HK-2 (cell line): ENCODE results near the gene ITPR1.
"Not testable (repeated sequence)": the region's sequence is repeated elsewhere in the genome, so short reads cannot be mapped to it uniquely, and the experiment has no call there.

Source experiments
- DNase-seq: peaks from one replicate; pipeline ENCODE4 v3.0.0-alpha.2; 2018; ENCODE audit not compliant: unreplicated experiment

Gene ITPR1

DNA sequence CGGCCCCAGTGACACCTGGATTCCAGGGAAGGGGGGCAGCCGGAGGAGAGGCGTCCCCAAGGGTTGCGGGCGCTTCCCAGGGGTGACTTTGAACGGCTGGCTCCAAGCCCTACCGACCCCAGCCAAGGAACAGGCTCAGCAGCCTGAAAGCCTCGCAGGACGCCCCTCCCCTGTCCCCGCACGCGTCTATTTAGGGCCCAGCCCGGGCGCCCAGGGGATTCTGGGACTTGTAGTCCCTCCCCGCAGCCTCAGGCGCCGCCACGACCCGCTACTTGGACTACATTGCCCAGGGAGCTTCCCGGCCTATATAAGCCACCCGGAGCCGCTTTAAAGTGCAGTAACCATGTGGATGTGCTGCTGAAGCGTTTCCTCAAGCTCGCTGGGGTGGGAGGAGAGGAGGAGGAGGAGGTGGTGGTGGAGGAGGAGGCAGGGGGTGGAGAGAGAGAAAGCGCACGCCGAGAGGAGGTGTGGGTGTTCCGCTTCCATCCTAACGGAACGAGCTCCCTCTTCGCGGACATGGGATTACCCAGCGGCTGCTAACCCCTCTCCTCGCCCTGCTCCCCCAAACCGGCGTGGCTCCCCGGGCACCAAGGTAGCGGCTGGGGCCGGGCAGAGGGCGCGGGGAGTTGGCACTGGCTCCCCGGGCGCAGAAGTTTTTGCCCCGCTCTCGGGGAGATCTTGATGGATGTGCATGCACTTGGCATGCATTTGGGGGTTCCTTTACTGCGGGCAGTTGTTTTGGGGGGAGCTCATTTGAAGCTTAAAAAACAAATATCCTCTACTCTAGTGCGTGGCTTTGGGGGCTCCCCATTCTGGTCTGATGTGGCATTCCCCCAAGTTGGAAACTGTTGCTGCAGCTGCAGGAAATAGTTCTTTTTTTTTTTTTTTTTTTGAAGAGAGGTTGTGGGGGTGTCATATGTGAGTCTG, at the start of gene ITPR1:
ITPR1 (plus strand) TSS at position 335 of the 927 bp plus-strand sequence. CDS start 23,144 bp downstream, outside the sequence.
- DNase-seq: peak; percentile 97

DNA sequence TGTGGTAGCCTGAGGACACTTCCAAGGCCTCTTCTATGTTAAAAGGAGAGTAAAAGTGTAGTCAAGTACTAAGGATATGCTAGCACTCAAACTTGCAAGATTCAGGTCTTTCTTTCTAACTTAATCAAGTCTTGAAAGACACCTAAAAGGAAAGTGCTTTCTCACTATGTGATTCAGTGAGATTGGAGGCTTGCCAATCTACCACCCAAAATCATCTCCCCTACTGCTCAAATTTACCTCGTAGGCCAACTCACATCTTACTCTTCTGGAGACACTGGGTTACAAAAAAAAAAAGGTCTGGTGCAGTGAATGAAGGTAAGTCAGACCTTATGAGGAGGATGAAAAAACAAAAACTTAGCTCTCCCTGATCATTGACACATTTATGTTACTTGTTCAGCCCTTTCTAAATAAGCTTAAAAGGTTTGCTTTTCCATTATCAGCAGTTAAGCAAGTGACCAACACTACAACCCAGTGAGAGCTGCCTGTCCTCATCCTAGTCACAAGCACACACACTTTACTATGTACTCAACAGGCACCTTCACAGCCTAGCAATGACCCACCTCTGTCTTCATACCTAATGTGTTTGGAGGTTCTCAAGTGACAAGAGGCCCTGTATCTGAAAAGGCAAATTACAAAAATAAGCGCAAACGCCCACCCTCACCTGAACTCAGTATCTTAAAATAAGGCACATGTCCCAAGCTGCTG, 45.7 kb upstream of the ITPR1 start:
- no peak for DNase-seq

DNA sequence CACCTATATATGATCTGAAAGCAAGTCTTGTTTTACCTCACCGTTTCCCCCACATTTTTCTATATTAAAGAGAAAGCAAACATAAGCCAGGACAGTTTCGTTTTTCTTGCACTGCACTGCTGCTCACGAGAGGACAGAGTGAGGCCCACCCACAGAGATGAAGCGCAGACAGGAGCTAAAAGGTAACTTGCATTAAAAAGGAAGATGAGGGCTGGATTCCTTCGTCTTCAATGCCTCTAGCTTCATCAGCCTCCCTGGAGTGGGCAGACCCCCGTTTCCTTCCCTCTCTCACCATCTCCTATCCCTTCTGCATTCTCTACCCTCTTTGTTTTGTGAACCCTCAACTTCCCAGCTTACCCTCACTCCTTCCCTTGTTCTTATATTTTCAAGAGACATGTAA, 45.0 kb upstream of the ITPR1 start:
- no peak for DNase-seq

DNA sequence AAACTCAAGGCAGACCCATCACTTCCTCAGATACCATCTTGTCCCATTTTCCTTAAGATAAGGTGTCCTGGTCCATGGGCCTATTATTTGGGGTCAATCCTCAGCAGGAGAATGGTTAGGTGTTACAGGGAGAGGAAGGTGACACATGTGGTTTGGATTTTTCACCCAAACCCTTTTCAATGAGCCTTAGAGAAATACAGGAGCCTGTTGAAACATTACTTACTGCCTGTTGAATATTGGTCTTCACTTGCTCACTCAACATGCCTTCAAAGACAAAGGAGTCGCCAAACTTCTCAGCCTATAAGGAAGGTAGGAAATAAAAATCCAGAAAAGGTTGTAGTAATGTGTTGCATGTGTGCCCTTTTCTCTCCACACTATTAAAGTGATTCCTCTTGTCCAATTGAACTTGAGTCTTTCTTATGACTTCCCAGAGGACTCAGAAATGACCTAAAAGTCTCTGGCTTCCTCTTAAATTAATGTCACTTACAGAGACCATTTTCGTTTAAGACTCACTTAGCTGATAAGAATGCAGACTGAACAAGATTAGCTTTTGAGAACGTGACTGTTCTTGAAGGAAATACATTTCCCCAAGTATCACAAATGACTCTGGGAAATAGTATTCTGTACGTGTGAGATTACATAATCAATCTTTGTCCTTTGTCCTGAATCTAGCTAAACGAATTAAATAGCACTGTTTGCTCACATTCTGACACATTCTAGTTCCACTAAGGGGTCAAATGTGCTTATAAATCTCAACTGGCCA, 43.9 kb upstream of the ITPR1 start:
- no peak for DNase-seq

DNA sequence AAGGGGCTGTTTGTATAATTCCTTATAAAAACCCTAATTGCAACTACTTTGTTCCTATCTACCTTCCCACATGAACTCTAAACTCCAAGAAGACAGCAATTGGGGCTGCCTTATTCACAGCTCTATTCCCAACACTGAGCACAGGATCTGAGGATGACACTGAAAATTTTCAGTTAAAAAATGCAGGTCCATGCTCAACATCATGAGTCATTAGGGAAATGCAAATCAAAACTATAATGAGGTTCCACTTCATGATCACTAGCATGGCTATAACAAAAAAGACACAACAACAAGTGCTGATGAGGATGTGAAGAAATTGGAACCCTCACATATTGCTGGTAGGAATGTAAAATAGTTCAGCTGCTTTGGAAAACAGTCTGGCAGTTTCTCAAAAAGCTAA, 39.0 kb upstream of the ITPR1 start:
- no peak for DNase-seq

DNA sequence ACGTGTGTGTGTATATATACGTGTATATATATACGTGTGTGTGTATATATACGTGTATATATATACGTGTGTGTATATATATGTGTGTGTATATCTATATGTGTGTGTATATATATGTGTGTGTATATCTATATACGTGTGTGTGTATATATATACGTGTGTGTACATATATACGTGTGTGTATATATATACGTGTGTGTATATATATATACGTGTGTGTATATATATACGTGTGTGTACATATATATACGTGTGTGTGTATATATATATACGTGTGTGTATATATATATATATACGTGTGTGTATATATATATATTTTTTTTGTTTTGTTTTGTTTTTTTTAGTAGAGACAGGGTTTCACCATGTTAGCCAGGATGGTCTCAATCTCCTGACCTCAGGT, 36.4 kb upstream of the ITPR1 start:
- DNase-seq: not testable (repeated sequence)

DNA sequence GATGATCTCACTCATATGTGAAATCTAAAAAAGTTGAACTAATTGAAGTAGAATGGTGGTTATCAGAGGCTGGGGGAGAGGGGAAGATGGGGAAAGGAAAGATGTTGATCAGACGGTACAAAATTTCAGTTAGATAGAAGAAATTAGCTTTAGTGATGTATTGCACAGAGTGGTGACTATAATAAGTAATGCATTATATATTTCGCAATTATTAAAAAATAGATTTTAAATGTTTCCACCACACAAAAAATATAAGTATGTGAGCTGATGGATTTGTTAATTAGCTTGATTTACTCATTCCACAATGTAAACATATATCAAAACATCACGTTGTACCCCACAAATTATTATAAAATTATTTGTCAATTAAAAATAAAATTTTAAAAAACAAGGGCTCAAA, 34.2 kb upstream of the ITPR1 start:
- no peak for DNase-seq

DNA sequence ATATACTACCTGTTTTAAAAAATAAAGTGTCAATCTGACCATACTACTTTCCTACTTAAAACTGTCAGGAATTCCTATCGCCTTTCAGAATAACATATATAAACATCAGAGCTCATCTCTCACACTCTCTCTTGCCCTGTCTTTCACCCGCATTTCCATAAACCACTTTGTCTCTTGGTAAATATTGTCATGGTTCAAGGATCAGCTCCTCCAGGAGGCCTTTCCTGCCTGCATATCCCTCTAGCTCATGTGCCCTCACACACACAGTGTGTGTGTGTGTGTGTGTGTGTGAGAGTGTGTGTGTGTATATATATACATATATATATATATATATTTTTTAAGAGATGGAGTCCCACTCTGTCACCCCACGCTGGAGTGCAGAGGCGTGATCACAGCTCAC, 32.8 kb upstream of the ITPR1 start:
- DNase-seq: no peak

DNA sequence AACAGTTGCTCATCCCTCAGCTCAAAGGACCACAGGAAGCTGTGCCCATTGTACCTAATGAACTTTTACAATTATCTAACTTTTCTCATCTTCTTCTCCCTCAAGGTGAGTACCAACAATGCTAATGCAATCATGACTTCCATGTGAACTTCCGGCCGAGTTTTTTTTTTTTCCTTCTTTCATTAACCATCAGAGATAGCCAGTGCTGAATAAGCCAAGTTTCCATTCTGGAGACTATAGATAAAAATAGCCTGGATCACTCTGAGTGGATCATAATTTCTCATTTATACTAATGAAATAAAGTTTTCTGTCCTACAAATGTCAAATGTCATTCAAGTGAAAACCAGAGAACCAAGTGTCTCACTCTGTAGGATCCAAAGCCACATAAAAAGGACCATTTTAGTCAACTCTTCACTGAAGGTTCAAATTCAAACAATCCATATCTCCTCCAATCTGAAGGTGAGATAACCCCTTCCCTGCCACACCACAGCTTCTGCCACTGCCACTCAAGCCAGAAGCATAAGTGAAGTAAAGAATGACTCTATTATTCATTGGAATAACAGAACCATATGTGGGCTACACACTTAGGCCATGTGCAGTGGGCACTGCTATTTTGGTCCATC, 31.6 kb upstream of the ITPR1 start:
- no peak for DNase-seq

DNA sequence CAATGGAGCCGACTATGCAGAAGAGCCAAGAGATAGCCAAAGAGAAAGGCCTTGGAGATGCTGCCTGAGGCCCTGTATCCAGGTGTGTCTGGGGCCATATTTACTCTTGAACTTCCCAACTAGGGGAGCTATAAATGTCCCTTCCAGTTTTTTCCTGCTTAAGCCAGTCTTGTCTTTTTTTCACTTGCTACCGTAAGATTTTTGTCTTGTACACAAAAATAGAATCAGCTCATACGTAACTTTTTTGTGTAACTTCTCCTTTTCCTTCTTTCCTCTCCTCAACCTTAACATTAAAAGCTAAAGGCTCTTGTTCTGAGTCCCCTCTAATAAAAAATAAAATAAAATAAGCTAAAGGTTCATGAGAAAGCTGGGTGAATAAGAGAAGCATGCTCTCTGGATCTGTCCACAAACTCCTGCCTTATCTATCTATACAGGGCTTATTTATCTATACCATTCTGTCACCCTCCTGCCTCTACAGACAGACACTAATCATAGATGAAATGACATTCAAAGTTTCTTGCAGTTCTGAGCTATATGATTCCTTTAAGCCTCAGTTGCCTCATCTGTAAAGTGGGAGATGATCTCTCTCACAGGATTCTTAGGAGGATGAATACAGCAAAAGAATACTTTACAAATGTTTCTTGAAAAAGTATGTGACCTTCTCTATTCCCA, 30.6 kb upstream of the ITPR1 start:
- DNase-seq: no peak

DNA sequence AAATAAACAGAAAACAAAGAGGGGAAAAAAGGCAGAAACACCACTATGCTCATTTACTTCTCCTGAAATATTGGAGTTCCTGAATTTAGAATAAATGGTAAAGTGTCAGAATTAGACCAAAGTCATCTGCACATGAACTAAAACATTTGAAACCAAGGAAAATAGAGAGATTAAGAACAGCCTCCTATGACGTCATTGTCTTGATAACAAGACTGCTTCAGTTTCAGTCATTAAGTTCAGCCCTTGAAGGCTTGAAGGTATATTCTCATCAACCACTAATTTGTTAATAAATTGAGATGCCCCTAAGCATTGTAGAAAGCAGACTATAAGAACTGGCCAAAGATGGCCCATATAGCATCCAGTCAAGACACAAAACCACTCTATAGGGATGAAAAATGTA, 28.6 kb upstream of the ITPR1 start:
- DNase-seq: no peak

DNA sequence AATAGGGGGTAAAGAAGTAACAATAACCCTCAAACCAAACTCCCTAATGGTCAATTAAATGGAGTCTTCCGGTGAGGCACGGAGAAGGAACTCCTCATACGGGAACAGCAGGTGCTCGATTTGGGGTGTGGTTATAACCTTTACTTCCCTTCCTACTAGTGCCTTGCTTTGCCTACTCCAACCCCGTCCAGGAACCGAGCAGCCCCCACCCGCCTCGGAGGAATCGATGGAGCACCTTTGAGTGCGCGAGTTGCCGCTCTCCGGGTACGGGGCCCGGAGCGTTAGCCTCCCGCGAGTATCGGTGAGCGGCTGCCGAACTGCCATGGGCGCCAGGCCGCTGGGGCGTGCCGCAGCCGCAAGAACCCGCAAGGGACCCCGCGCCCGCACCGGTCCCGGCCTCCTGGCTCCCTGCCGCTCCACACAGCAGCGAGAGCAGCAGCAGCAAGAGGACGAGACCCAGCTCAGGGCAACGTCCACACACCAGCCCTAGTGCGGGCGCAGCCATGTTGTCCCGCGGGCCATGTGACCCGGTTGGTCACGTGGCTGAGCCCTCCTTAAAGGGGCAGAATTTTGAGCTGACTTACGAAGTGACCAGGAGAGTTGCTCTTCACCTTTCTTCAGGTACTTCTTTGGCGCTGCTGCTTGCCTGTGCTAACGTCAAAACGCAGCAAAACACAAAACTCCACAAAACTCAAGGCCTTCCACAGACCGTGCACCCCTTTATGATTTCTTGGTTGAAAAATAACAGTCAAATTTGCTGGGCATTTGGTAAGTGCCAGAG, 26.2 kb upstream of the ITPR1 start, which contains the start of gene SUMF1:
SUMF1 (minus strand) TSS at position 529 of the 781 bp plus-strand sequence; CDS start at position 505, 24 bp downstream.
- peak; percentile 70 for DNase-seq

DNA sequence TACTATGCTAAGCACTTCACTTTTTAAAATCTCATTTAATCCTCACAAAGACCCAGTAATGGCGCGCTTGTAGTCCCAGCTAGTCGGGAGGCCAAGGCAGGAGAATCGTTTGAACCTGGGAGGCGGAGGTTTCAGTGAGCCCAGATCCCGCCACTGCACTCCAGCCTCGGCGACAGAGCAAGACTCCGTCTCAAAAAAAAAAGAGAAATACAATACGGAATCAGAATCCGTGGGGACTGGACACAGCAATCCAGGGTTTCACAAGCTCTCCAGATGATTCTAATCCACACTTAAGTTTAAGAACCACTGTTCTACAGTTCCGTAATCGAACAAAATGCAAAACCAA, 25.7 kb upstream of the ITPR1 start:
- DNase-seq: no peak

DNA sequence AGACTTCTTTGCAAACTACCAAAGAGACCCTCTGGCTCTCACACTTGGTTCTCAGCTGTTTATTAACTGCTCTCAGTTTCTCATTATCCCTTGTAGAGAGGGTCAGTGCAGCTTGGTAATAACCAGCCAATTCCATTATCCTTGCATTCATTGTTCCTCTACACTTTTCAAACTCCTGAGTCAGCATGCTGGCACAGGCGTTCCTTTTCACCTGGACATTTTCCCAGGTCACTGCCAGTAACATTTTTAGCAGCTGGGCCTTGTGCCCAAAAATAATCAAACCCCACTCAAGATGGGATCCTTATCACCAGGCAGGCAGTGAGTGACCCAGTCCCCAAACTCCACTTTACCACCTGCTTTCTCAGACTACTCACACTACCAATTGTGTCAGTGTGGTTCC, 21.2 kb upstream of the ITPR1 start:
- no peak for DNase-seq

DNA sequence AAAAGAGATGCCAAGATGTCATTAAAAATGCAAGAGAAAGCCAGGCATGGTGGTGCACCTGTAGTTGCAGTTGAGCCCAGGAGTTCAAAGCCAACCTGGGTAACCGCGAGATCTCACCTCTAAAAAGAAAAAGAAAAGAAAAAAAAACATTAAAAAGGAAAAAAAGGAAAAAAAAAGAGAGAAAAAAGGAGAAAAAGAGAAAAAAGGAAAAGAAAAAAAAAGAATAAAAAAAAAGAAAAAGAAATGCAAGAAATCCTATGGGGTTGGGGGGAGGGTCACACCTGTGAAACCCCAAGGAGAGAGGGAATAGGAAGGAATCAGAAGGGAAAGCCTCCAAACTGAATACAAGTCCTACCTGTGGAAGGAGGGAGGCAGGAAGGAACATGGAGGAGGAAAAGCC, 20.8 kb upstream of the ITPR1 start:
- no peak for DNase-seq

DNA sequence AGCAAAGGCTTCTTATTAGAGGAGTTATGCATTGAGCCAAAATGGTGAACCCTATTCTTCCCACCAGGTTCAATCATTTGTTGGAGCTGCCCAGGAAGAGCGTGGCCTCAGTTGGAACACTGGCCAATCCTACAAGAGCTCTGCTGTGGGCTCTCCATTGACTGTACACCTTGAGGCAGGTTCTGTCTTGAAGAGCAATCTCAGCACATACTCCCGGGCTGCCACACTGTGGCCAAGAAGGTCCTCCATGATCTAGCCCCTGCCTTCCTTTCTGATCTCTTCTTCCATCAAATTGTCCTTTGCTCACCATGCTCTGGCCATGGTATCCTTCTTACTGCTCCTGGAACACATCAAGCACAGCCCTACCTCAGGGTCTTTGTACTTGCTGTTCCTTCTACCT, 20.4 kb upstream of the ITPR1 start:
- DNase-seq: no peak

DNA sequence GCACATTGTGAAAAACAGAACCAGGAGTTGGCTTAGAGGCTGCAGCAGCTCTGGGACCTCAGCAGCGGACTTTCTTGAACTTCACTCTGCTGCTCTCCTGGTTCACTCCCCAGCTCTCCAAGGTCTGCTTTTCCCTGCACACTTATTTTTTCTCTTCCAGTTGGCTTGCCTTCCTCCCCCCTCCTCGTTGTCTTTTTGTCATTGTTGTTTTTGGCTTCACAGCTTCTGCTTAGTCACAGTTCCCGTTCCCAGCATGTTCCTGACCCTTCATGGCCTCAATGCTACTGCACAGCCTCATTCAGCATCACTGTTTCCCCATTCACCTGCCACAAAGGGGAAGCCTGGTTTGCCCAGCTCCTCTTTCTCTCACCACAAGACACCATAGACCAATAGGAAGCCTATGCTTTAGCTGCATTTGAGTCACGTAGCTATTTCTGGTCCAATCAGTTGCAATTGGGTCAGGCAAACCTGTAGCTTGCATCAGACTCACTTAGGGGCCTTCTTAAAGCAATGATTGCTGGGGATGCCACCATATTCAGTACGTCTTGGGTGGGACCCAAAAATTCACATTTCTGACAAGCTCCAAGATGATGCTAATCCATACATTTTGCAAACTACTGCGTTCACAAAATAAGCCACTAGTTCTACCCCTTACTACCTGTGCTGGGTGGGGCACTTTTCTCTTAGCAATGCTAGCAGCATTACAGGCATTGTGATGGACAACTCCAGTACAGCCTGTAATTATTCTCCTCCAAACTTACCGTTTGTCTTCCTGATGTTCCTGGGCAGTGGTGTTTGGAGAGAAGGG, 18.3 kb upstream of the ITPR1 start:
- no peak for DNase-seq

DNA sequence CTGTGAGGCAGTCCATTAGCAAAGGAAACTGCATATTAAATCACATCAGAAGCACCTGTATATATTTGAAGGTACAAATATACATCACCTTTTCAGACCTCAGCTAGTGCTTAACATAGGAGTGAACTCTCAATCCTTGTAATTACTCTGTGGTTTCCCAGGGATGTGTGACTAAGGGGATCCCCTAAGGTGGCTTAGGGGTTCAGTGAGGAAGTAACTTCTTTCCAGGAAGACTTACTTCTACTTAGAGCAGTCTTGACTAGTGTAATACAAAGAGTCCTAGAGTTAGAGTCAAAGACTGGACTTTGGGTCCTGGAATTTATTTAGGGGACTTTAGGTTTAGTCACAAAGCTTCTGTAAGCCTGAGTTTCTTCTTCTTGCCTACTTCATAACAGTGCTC, 17.3 kb upstream of the ITPR1 start:
- DNase-seq: no peak

DNA sequence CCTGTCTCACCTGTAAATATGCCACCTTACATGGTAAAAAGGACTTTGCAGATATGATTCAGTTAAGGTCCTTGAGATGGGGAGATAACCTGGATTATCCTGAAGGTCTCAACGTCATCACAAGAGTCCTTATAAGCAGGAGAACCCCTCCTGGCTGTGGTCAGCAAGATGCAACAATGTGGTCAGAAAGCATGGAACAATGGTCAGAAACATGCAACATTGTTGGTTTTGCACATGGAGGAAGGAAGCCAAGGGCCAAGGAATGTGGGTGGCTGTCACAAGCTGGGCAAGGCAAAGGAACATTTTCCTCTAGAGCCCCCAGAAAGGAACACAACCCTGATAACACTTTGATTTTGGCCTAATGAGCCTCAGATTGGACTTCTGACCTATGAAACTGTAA, 16.7 kb upstream of the ITPR1 start:
- DNase-seq: no peak

DNA sequence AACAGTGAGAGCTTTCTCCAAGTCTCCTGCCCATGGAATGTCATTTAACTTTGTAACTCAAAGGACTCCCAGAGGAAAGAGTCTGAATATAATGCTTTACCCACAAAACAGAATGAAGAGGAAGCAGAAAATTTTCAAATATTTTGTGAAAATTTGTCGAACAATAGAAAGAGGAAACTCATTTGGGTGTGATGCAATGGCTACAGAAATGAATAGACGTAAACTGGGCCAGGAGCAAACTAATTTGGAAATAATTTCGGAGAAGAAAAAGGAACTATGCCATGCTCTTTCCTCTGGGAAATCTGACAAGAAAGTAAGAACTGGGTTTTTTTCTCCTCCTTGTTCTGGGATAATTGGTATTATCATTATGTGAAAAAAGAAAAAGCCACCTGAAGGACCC, 14.9 kb upstream of the ITPR1 start:
- no peak for DNase-seq
